Measurements from ENCODE around the gene GRM7.
"Not testable (repeated sequence)": the region's sequence is repeated elsewhere in the genome, so short reads cannot be mapped to it uniquely, and the experiment has no call there.

Gene GRM7

DNA sequence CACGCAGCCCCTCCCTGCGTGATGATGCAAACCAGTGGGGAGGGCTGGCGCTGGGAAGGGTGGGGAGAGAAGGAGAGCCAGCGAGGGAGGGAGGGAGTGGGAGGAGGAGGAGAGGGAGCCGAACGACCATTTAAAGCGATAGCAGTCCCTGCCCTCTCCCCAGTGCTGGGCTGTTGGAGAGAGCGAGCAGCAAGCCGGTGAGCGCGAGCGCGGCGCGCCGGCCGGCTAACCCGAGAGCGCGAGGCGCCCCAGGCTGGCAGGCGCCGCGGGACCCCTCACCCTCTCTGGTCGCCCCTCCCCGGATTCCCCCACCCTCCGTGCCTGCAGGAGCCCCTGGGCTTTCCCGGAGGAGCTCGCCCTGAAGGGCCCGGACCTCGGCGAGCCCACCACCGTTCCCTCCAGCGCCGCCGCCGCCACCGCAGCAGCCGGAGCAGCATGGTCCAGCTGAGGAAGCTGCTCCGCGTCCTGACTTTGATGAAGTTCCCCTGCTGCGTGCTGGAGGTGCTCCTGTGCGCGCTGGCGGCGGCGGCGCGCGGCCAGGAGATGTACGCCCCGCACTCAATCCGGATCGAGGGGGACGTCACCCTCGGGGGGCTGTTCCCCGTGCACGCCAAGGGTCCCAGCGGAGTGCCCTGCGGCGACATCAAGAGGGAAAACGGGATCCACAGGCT, at the start of gene GRM7:
TSS of gene GRM7 (plus strand) at position 162 of the 671 bp plus-strand sequence.
- no peak for DNase-seq

DNA sequence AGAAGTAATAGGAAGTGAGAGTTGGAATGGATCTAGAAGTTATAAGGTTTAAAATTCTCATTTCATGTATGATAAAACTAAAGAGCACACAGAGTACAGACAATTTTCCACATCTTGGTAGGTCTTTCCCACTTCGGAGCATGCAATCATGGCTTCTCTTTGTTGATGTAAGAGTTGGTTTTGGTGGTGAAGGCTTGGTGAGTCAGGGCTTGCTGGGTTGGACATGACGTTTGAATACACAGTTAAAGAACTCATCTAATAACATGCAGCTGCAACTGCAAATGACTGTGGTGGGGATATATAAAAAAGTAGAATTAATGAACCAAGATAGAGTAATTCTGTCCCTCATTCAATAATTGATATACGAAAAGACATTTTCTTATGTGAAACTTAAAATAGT, 39.5 kb upstream of the GRM7 start:
- DNase-seq, result no peak

DNA sequence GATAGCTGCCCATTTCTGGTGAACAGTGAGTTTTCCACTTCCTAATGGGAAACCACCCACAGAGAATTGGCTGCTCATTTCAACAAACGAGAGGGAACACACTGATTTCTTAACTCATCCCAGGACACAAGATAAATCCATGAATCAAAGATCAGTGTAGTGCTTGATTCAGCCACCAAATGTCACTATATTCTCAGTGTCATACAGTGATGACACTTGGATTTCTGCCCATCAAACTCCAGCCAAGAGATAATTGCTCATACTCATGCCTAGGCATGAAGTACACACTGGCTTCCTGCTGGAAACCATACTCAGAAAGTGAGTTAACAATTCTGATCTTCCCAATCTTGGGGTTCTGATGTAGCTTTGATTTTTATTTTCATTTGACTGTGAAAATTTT, 35.4 kb upstream of the GRM7 start:
- peak; percentile 59 for DNase-seq

DNA sequence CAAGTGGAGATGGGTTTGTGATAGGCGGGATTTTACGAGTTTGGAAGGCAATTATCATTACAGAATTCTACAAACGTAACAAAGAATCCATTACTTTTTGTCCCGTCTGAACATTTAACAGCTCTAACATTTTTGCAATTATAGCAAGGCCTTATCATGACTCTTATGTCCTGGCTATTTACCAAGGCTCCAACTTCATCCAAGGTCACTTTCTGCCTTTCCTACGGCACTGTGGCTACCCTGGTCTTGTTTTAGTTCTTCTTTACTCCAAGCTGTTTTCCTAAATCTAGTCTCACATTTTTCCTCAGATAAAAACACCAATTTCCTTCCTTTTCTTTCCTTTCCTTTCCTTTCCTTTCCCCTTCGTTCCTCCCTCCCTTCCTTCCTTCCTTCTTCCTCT, 33.5 kb upstream of the GRM7 start:
- no peak for DNase-seq

DNA sequence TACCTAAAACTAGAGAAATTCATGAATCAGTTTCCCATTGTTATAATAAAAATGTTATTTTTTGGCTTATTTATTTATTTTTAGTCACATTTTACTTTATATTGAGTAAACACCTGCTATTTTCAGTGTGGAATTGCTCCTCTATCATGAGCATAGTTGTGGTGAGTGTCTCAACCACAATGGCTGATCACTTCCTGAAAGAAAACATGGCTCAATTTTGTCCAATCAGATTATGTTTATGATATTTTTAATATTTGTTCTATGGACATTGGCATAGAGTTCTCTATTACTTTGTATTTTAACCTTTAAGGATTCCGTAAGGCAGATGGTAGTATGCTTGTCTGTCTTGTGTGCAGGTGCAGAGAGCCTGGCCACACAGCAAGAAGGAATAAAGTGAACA, 16.2 kb upstream of the GRM7 start:
- DNase-seq, result no peak

DNA sequence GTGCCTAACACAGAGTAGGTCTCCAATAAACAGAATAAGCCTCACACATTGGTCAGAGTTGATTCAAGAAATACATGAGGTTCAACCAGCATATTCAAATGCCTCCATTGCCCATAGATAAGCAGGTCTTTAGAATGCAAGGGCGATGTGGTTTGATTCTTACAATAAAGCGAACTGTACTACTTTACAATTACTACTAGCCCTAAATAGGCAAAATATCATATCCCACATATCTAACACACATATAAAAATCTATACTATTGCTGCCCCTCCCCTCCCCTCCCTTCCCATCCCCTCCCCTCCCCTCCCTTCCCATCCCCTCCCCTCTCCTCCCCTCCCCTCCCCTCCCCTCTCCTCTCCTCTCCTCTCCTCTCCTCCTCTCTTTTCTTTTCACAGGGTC, 6.7 kb upstream of the GRM7 start:
- no peak for DNase-seq

DNA sequence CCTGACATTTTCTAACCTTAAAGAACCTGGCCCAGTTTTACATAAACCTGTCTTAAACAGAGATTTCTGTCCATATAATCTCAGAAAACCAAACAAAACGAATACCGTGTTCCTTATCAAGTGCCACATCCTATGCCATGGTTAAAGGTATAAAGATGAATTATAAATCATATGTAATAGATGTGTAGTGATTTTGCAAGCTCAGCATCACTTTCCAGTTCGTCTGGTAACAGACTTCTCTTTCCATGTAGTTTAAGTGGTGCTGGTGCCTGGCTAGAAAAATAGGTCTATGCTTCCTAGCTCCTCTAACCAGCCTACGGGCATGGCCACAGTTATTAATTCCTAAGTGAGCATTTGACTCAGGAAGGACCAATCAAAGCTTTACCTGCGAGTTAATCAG, 3.4 kb upstream of the GRM7 start:
- DNase-seq, result no peak

DNA sequence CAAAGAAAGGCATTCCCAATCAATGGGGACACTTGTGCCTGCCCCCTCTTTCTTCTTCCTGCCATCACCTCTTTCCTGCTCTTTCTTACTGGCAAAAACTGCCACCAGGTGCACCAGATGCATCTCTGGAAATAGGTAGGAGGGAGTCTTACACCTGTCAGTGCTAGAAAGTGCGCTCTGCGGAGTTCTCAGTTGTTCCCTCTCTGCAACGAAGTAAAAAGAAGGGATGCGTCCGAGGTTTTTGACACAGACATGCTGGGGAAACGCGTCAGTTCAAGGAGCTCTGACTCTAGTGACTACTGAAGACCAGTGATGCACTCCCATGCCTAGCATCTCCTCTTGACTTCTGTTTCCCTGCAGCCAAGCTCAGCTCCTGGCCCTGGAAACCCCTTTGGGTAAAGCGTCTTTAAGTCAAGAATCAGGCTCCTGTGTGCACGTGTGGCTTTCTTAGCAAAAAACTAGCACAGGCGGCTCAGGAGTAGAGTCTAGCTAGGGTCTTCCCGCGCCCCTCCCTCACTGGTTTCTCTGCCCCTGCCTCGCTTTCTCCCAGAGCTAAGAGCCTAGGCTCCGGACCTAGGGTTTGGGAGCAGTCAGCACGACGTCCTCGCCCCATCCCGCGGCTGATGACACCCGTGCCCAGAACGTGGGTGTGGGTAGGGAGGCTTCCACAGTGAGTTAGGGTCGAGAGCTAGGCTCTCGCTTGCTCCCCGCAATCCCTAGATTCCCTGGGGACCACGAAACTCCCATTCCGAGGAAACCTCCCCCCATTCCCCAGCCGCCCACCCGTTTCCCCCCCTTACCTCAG, 564 bp upstream of the GRM7 start:
- no peak for DNase-seq

DNA sequence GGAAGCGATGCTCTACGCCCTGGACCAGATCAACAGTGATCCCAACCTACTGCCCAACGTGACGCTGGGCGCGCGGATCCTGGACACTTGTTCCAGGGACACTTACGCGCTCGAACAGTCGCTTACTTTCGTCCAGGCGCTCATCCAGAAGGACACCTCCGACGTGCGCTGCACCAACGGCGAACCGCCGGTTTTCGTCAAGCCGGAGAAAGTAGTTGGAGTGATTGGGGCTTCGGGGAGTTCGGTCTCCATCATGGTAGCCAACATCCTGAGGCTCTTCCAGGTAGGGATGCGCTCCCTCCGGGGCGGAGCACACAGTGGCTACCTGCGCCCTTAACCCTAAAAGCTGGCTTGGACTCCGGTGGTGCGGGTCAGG, 698 bp downstream of the GRM7 start:
- DNase-seq, result no peak

DNA sequence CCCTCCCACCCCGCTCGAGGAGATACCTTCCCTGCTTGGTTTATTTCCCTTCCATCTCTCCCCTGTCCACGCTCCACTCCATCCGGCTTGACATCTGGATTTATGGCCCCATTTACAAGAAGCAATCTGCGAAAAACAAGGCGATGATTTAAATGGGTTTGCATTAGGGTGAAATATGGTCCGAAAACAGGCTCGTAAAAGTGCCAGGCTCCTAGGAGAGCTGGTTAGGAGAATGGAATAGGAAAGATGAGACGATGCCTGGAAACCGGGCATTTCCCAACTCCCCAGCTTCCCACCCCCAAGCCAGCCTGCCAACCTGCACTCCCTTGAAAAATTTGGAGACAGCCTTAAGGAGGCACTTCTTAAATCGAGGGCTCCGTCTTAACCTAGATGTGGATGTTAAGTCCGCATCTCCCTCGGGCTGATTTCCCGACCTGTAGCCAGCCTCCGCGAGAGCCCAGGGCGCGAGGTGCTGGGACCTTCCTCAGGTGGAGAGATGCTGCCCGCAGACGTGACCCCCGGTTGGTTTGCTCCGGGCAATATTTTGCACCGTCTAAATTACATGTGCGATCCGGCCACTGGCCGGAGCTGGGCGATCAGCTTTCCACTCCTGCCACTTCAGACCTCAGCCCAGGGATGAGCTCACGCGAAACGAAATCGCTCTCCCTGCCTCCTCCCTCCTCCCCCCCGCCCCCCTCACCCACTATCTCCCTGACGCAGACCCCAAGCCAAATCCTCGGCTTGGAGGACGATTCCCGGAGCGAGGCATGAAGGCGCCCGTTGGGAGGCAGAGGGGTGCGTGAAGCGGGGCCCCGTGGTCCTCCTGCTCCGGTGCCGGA, 1.3 kb downstream of the GRM7 start:
- no peak for DNase-seq

DNA sequence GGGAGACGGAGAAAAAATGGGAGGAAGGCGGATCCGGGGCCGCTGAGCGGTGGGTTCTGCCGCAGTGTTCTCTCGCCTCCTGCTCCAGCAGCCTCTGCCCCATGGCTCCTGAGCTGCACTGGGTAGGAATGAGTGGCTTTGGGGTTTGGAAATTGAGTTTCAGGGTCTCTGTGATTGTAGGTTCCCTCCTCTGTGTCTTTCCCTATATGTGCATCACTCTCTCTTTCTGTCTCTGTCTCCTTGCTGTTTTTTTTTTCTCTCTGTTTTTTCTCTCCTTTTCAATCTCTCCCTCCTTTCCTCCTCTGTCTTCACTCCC, 1.9 kb downstream of the GRM7 start:
- DNase-seq, result no peak

DNA sequence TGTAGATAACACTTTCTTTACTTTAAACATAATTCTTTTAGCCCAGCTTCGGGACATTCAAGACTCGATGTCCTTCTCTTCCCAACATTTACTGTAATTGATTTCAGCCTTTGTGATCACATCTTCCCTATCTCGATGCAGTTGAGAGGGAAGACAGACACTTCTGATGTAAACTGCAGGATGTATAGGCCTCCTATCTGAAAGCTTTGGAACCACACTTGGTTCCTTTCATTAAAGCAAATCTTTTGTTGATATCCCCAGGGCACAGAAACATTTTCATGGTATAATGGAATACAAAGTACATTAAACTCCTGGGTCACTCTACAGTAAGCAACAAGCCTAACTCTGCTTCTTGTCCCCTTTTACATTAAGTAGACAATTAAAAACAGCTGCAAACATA, 6.4 kb downstream of the GRM7 start:
- no peak for DNase-seq

DNA sequence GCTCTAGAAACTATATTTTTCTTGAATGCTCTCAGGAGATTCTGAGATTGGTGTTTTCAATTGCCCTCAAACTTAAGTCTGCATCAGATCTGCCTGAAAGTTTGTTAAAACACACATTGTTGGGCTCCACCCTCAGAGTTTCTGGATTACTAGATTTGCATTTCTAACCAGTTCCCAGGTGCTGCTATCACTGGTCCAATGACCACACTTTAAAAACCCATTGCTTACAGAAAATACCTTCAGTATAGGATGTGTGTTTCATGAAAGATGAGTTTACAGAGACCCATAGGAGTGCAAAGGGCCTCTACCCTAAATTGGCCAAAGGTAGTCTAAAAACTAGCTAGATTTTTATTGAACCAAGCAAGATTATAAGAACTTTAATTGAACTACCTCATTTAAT, 17.8 kb downstream of the GRM7 start:
- no peak for DNase-seq

DNA sequence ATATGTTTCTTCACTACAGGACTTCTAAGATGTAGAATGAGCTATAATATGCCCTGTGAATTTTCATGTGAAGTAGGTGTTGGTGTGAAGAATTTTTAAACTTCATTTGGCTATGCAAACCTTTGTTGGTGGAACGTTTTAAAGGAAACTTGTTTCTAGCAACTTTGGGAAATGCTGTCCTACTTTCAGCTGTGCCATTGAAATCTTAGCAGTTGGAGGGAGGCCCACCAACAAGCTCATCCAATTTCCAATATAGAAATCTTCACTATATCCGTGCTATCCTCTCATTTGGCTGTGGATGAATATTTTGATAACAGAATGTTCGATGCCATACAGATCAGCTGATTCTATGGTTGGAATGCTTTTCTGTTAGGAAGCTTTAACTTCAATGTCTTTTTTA, 51.3 kb downstream of the GRM7 start:
- no peak for DNase-seq

DNA sequence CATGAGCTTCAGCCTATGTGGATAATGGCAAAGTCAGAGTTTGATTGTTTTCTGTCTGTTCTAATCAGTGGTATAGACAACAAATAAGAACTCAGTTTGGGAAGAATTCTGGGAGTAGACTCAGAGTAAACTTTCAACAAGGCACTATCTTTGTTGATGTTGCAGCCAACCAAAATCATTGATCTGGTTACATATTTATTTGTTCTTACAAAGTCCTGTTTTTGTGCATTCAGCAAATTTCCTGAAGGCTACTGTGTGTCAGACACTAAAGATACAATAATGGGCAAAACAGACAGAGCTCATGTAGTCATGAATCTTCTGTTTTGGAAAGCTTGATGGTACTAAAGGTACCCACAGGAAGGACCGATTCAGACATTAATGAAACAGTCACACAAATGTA, 55.0 kb downstream of the GRM7 start:
- no peak for DNase-seq

DNA sequence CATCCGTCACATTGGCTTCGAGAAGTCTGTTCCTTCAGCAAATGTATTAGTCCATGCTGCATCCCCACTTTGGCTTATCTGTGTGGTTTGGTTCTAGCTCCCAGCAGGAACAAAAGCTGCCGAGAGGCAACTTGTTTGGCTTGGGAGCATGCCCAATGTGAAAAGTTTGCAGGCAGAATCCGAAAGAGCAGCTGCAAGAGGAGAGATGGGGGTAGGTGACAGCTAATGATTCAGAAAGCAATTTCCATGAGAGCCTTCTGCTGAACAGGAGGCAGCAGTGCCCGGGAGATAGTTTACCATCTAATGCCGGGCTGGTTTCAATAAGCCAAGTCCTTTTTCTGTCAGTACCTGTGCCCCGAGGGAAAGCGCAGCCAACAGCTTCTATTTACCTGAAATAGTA, 60.2 kb downstream of the GRM7 start:
- DNase-seq, result peak; percentile 42

DNA sequence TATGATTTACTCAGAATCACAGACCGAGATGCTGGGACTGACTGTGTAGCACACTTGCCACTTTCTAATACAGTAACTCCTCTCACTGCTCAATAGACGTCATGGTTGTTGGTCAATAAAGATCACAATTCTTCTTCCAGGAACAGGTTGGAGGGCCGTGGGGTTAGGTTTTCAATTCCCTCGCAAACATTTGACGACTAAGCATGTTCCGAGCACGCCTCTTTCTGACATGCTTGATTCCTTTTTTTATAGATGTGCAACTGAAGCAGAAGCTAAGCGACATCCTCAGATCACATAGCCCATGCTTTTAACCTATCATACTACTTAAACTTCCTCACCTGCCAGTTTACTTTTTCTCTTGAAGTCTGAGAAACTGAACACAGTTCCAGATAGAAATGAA, 61.0 kb downstream of the GRM7 start:
- no peak for DNase-seq

DNA sequence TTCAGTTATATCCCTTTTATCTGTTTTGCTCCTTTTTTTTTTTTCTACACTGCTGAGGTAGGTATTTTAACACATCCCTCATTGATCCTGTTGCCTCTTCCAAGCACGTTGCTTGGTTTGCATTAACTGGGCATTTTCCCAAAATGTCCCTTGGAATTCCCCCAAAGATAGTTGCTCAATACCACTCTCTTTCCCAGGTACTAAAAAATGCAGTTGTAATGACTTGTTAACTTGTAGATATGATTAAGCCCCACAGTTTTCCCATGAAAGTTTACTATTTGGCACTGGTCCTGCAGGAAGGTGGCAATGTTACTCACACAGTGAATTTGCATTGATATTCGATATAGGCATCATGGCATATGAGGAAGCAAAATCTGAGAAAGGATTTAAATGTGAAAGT, 67.1 kb downstream of the GRM7 start:
- no peak for DNase-seq

DNA sequence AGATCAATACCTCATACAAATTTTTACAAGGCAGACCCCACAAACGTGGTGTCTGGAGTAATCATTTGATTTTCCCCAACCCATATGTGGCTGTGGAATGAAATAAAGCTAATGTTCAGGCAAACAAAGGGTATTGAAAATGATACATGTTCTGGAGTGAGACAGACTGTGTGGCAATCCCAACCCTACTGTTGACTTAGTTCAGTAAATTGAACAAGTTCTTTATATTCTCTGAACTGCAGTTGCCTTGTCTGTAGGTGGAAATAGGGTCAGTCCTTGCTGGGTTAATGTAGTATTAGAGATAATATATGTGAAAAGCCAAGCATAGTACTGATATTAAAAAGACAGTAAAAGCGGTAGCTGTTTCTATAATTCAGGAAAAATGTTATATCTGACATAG, 69.0 kb downstream of the GRM7 start:
- DNase-seq, result no peak

DNA sequence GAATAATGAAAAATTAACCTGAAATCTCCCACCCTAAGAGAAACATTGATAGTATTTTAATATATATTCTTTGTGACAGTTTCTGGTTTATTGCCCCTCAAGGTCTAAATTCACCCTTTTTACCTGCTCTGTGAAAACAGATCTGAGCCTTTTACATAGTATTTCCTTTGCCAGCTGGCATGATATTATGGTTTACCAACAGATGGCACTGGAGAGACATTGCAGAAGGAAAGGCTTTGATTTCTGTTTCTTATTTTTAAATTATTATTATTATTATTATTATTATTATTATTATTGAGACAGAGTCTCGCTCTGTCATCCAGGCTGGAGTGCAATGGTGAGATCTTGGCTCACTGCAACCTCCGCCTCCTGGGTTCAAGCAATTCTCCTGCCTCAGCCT, 74.5 kb downstream of the GRM7 start:
- not testable (repeated sequence) for DNase-seq

DNA sequence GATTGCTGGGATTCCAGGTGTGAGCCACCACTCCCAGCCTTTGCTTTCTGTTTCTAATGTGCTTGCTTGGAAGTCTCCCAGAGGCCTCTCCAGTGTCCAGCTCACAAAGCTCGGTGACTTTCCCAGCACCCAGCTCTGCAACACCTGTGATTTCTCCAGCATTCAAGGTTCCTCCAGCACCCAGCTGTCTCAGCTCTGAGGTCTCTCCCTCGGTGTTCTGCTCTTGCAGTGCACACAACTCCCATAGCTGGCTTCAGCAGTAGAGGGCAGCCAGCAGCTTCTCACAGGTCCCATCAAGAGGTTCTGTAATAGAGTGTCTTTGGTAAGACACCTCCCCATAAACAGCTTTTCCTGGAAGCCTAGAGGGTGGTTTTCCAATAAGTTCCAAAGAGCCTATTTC, 75.1 kb downstream of the GRM7 start:
- no peak for DNase-seq

DNA sequence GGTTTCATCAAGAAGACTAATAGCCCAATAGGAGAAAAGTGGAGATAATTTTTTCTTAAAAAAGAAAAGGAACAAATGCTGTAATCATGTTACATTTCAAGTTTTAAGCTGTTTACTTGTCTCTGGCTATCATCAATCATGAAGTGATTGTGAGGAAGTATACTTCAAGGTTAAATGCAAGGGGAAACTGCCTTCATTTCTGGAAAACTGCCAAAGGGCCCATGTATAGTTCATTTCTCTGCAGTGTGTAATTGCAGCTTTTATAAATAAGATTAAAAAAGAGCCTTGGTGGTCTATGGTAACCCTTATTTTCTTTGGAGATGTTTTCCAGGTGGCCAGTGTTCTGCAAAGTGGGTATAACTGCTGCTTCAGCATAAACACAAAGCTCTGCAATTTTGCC, 101.9 kb downstream of the GRM7 start:
- DNase-seq, result no peak

DNA sequence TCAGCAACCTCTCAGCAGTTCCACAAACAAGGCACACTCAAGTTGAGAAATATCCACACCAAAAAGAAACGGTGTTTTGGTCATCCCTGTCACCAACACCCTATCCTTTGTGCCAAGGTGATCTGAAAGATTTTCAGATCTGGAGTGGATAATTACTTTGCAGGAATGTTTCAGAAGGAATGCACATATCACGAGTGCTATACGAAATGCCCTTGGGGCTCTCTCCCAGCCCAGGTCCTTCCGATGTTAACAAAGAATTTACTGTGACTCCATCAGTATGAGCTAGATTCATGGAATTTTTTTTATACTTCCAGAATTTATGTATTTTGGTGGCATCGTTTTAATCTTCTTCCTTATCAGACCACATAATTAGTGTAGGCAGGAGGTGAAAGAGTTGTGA, 105.0 kb downstream of the GRM7 start:
- no peak for DNase-seq

DNA sequence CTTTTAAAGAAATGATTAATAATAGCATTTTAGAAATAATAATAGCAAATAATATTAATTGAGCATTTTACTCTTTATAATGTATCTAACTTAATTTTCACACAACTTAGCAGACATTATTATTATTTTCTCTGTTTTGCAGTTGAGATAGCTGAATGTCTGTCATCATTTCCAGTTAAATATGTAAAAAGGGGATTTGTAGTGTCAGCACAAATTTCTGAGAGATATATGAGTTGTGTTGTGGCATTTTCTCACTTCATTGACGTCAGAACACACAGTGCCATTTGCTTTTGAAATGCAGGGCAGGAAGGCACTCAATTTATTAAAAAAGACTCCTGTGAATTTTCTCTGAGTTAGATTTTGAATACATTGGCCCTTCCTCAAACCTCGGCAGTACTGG, 111.0 kb downstream of the GRM7 start:
- DNase-seq, result no peak

Measured in NCI-H2029 (cell line).